CD4-positive, alpha-beta T cell treated with Interleukin-17A for 4 hours (primary cell): ENCODE measurements around the gene RIPPLY2.
"Not testable (repeated sequence)": the region's sequence is repeated elsewhere in the genome, so short reads cannot be mapped to it uniquely, and the experiment has no call there.

Experiments
- DNase-seq: peaks from one replicate; pipeline ENCODE4 v3.0.0-alpha.2; 2020; ENCODE audit warnings: mixed read lengths

The RIPPLY2 gene

GRCh38 chr6:83860782-83861495 lies 7.8 kb downstream of the RIPPLY2 start:
- no peak for DNase-seq

- DNase-seq = no peak
Observed at GRCh38 chr6:83862776-83863471, 9.8 kb downstream of the RIPPLY2 start.

GRCh38 chr6:83867043-83867442 lies 13.9 kb downstream of the RIPPLY2 start:
- DNase-seq = no peak

- no peak for DNase-seq
Observed at GRCh38 chr6:83867527-83868161, 14.5 kb downstream of the RIPPLY2 start.

- no peak for DNase-seq
Observed at GRCh38 chr6:83868639-83869038, 15.5 kb downstream of the RIPPLY2 start.

DNA sequence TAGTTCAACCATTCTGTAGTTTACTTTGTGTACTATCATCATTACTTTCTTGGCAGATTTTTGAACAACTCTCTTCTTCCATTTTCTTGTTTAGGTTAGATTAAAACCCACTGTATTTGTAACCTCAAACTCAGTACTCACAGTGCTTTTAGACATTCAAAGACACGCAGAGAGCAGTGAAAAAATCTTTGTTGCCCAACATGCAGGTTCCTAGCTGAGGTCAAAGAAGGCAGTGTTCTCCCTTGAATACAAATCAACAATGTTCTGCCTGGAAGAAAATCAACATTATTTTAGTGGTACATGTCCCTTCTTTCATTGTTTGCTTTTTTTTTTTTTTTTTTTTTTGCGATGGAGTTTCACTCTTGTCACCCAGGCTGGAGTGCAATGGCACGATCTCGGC lies 17.5 kb downstream of the RIPPLY2 start:
- DNase-seq = no peak

- no peak for DNase-seq
Observed at GRCh38 chr6:83872386-83873118, 19.4 kb downstream of the RIPPLY2 start.

DNA sequence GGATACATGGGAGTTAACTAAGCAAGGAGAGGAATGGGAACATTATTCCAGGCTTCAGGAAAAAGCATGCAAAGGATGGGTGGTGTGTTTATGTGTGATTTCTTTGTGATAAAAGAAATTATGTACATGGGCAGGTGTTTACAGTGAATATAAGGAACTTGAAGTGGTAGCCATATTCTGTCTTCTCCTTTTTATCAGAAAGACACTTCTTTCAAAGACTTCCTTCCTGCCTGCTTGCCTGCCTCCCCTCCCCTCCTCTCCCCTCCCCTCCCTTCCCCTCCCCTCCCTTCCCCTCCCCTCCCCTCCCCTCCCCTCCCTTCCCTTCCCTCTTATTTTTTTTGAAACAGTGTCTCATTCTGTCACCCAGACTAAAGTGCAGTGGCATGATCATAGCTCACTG lies 20.7 kb downstream of the RIPPLY2 start:
- DNase-seq = no peak

- DNase-seq = no peak
Observed at GRCh38 chr6:83875843-83876242, 22.7 kb downstream of the RIPPLY2 start.

GRCh38 chr6:83878902-83879644 lies 25.9 kb downstream of the RIPPLY2 start:
- DNase-seq = no peak

DNA sequence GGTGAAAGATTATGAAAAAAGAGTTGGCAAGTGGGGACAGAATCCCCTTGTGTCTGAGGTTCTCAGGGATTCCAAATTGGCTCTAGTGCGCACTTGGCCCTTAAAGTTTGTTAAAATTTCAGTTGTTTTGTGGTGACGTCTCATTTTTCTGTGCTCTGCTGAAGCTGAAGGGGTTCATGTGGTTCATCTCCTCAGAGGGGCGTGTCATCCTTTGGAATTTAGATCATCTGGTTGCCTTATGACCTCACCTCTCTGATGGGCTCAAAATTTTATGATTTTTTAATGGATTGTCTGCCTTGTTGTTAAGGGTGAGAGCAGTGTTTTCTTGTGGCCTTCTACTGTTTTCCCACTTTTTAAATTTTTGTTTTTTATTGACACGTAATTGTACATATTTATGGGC lies 26.6 kb downstream of the RIPPLY2 start:
- DNase-seq = no peak

DNA sequence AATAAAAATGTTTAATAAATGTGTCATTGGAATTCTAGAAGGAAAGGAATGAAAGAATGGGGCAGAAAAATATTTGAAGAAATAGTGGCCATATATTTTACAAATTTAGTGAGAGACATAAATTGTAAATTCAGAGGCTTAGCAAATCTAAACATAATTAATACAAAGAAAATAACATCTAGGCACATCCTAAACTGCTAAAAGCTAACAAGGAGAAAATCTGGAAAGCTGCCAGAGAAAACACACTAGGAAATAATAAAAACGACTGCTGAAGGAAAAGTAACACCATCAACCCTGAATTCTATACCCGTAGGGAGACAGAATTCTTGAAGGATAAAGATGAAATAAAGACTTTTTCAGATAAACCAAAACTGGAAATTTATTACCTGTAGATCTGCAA lies 30.1 kb downstream of the RIPPLY2 start:
- DNase-seq = no peak

- no peak for DNase-seq
Observed at GRCh38 chr6:83884523-83884922, 31.4 kb downstream of the RIPPLY2 start.

DNA sequence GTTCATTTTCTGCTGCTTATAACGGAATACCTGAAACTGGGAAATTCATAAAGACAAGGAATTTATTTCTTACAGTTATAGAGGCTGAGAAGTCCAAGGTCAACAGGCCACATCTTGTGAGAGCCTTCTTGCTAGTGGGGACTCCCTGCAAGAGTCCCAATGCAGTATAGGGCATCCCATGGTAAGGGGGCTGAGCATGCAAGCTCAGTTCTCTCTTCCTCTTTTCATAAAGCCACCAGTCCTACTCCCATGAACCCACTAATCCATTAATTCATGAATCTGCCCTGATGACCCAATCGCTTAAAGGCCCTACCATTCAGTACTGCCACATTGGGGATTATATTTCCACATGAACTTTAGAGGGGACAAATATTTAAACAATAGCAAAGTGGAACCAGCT lies 32.8 kb downstream of the RIPPLY2 start:
- DNase-seq = no peak

DNA sequence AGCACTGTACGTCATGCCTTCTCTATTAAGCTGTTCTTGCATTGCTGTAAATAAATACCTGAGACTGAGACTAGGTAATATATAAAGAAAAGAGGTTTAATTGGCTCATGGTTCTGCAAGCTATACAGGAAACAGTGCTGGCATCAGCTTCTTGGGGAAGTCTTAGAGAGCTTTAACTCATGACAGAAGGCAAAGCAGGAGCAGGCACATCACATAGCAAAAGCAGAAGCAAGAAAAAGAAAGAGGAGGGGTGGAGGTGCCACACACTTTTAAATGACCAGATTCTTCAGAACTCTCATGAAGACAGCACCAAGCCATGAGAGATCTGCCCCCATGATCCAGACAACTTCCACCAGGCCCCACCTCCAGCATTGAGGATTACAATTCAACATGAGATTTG lies 36.5 kb downstream of the RIPPLY2 start:
- DNase-seq = no peak

DNA sequence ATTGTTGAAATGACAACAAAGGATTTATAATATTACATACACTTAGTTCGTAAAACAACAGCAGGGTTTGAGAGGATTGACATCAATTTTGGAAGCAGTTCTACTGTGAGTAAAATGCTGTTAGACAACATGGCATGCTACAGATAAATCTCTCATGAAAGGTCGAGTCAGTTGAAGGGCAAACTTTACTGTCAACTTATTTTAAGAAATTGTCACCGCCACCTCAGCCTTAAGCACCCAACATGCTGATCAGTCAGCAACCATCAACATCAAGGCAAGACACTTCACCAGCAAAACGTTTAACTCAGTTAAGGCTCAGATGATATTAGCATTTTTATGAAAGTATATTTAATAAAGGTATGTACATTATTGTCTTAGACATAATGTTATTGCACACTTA lies 37.4 kb downstream of the RIPPLY2 start:
- DNase-seq = no peak

DNA sequence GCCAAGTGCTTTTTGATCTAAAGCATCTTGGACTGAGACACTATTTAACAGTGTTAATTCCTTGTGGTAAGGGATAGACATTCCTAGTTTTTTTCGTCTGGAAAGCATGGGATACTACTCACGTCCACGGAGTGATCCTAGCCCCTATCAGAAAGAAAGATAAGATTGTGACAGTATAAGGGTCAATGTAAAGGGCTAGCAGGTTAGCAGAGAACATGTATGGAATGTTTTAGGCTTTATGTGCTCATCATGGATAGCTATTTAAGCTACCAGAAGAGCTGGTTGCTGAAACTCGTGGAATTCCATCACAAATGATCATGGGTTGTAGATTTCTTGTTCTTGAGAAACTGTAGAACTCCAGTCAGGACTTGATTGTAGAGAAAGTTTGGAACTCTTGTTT lies 38.4 kb downstream of the RIPPLY2 start:
- no peak for DNase-seq

DNA sequence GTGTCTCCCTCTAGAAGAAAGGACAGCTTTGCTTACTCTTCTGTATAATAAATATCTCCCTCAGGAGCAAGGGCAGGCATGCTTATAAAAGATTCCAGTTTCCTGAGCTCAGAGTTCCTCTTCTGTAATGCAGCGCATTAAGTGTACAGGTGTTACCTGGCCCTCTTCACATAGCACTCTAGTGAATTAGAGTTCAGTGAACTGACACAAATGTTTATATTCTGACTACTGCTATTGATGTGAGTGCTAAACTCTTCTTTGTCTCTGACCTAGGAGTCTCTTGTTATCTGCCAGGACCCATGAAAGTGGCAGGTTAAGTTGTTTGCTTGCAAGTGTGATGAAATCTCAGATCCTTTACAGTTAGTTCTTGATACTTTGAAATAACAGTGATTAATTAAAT lies 39.9 kb downstream of the RIPPLY2 start:
- DNase-seq = no peak

- not testable (repeated sequence) for DNase-seq
Observed at GRCh38 chr6:83897094-83897493, 43.9 kb downstream of the RIPPLY2 start.

DNA sequence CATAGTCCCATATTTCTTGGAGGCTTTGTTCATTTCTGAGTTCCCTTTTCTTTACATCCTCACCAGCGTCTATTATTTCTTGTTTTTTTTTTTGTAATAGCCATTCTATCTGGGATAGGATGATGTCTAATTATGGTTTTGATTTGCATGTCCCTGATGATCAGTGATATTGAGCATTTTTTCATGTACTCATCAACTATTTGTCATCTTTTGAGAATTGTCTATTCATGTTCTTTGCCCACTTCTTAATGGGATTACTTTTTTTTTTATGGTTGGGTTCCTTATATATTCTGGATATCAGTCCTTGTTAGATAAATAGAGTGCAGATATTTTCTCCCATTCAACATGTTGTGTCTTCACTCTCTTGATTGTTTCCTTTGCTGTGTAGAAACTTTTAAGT lies 48.5 kb downstream of the RIPPLY2 start:
- DNase-seq = no peak

DNA sequence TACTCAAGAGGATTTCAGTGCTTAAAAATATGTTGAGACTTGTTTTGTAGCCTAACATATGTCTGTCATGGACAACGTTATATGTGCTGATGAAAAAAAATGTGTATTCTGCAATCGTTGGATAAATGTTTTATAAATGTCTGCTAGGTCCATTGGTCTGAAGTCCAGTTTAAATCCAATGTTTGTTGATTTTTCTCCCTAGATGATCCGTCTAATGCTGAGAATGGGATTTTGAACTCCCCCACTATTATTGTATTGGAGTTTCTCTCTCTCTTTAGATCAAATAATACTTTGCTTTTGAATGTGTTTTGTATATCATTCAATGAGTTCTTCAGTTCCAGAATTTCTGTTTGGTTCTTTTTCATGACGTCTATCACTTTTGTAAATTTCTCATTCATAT lies 51.2 kb downstream of the RIPPLY2 start:
- no peak for DNase-seq

- DNase-seq = no peak
Observed at GRCh38 chr6:83905648-83906047, 52.5 kb downstream of the RIPPLY2 start.
